GM19240 (cell line): ENCODE measurements around the gene MUC6.

Experiments used
- DNase-seq: peaks from one replicate; pipeline ENCODE4 v3.0.0; 2011; ENCODE audit warnings: low spot score; ENCODE audit not compliant: insufficient read length

MUC6 gene

DNA sequence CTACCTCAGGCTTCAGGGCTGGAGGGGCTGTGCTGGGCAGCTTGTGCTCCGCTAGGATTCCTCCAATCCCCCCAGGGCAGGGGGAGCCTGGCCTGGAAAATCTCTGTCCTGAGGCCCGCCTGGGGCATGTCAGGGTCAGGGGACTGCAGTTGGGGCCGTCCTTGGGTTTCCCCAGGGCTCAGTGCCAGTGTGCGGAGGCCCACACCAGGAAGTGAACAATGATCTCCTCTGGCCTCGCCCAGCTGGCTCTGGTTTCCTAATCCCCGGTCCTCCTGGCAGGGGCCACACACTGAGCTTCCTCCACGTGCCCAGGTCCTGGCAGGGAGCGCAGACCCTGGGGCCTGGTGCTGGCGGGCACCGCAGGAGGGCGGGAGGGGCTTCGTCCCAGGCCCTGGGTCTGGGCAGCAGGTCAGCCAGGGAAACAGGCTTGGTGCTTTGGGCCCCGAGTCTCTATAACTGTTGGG is 36.8 kb upstream of the MUC6 start:
- DNase-seq: no peak

DNA sequence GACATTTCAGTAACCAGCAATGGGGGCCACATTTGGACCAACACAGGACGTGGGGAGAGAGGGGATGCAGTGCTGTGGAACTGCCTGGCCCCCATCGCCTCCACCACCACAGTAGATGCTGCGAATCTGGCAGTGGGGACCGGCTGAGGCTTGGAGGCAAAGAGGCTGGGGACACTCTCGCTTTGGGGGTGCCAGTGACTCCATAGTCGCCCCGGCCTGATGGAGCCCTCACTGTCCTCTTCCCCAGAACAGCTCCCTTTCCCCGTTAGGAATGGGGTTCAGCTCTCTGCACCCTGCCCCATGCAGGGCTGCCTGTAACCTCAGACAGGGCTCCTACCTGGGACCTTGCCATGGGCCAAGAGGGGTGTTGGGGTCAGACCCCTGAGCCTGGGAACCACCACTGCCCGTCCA is 36.3 kb upstream of the MUC6 start:
- DNase-seq: no peak

DNA sequence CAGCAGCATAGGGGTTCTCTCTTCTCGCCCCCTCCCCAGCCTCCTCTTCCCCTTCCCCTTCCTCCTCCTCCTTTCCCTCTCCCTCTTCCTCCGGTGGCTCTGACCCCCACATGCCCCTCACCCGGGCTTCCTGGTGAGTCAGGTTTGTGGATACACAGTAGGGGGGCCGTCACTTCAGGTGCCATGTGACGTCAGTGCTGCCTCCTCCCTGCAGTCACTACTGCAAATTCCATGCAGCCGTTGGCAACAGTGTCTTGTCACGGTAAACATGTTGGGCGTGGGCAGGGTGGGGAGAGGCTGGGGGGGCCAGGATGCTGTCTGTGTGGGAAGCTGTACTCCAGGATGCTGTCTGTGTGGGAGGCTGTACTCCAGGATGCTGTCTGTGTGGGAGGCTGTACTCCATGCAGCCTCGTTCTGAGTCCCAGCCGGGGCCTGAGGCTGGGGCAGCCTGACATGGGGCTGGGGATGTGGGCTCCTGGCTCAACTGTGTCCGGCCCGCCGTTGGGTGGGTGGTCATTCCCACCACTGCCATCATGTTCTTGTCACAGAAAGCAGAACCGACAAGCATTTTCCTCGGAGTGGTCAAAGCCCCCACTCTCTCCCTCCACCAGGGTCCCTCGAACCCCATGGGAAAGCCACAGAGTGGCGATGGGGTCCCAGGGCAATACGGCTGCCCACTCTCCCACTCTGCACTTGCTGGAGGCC is 35.8 kb upstream of the MUC6 start:
- no peak for DNase-seq

DNA sequence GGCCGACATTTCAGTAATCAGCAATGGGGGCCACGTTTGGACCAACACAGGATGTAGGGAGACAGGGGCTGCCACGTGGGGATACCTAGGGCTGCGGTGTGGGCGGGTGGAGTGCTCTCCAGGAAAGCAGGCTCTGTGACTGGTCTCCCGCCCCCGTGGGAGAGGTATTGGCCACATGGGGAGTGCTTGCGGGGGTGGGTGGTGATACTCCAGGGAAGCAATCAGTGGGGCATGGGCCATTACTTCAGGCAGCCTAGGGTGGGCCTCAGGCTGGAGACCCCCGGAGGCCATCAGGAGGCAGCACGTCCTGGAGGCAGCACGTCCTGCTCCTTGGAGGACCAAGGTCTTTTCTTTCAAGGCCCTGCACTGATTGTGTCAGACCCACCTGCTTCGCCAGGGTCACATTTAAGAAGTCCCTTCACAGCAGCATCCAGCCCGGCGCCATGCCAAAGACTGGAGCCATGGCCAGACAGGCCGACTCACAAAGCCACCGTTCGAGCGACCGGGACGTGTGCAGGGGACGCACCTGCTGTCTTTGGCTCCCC is 35.1 kb upstream of the MUC6 start:
- DNase-seq: no peak

DNA sequence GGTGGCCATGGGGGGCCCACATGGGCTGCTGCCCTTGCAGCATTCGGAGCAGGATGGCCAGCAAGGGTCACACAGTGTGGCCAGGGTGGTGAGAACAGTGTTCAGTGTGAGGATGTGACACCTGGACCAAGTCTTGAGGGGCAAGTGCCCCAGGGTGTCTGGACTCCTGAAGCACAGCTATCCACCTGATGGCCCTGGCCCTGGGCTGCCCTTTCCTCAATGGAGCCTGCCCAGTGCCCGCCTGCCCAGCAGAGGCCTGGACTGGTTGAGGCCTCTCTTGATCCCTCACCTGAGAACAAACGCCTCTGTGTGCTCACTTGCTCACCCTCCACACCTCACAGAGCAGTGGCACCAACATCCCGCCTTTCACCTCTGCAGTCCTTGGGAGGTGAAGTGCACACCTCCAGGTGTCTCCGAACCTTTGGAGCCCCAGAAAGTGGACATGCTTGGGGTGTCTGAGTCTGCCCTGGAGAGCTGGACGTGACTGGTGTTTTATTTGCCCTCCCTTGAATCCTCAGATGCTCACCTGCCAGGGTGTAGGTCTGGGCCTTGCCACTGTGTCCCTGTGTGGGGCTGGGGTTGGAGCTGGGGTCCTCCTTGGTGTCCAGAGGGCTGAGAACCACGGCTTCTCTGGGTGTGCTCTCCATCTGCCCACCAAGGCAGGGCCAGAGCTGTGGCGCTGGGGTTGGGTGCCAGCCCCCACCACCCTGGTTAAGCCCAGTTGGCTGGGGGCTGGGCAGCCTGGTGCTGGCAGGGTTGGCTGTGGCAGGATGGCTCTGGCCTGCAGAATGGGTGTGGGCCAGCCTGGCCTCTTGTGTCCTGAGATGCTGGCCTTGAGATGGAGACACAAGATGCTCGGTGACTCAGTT is 34.3 kb upstream of the MUC6 start:
- no peak for DNase-seq

DNA sequence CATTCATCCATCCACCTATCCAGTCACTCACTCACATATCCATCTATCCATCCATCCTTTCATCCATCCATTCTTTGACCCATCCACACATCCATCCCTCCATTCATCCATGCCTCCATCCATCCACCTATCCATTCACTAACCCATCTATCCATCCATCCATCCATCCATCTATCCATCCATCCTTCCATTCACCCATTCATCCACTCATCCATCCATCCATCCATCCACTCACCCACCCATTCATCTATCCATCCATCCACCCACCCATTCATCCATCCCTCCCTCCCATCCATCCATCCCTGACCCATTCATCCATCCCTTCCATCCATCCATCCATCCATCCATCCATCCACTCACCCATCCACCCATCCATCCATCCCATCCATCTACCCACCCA is 33.2 kb upstream of the MUC6 start:
- no peak for DNase-seq

DNA sequence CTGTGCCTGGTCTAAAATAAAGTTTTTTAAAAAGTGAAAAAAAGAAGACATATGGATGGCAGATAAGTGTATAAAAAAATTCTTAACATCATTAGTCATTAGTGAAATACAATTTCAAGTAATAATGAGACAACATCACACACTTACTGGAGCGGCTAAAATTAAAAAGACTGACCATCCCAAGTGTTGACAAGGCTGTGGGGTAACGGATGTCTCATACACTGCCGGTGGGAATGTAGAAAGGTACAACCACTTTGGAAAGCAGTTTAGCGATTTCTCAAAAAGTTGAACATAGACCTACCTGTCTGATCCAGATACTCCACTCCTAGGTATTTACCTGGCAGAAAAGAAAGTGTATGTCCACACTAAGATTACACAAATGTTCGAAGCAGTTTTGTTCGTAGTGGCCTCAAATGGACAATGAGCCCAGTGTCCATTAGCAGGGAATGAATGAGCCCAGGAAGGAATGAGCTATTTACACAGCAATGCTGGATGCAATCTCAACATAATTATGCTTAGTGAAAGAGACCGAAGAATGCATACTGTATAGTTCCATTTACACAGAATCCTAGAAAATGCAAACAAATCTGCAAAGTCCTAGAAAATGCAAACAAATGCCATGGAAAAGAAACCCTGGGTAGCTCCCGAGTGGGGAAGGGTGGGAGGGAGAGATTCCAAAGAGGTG is 31.4 kb upstream of the MUC6 start:
- DNase-seq: no peak

DNA sequence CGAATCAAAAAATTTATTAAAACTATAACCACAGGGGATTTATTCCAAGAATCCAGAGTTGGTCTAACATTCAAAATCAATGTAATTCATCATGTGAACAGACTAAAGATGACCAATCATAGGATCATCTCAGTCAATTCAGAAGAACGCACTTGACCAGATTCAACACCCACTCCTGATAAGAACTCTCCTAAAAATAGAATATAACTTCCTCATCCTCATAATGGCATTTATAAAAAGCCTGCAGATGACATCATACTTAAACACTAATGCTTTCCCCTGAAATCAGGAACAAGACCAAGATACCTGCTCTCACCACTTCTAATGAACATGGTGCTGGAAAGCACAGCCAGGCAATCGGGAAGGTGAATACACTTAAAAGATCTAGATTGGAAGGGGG is 27.6 kb upstream of the MUC6 start:
- DNase-seq: no peak

DNA sequence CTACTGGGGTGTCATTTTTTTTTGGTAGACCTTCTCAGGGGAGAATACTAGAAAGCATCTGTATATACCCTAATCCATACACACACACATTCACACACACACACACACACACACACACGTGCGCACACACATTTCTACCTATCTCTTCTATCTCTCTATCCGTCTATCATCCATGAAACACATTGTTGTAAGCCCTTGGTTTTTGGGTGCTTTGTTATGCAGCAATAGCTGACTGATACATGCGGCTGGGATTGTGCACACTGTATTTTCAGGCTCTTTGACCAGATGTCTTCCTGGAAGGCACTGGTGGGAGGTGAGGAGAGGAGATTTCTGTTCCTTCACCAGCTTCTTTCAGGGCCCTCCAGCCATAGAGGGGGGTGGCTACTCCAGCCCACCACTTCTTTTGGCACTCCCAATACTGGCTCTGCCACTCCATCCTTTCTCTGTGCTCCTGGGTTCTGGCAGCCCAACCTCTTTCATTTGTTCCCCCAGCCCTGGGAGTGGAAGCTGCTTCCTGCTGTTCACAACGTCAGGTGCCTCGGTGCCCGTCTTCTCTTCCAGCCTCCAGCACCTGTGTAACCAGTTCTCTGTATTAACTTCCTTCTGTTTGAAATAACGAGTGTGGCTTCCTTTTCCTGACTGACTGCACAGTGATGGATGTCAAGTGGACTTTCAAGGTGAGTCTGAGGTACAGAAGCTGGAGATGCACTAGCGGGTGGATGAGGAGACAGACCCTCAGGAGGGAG is 25.7 kb upstream of the MUC6 start:
- DNase-seq: no peak

DNA sequence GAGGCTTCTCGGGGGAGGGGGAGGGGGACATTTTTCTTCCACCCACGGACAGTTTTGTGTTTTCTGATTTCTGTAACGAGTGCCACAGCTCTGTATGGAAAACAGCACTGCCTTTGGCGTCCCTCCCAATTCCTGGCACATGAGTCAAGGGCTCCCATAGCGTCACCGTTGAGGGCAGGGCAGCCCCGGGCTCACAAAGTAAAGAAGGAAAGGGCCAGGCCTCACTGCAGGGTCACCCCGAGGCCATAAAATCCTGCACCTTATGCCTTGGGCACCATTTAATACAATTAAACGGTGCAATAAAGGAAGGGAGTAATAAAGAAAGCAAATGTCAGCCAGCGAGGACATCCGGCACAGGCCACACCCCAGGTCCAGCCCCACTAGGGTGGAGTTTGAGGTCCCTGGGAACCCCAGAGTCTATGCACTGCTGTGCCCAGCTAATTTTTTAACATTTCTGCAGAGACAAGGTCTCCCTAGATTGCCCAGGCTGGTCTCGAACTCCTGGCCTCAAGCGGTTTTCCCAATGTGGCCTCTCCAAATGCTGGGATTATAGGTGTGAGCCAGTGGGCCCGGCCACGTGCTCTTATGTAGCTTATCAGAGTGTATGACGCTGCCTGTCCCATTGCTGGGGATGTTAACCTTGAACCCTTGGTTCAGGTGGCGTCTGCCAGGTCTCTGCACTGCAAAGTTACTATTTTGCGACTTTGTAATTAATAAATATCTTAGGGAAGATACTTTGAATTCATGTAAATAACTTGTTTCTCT is 24.5 kb upstream of the MUC6 start:
- no peak for DNase-seq

DNA sequence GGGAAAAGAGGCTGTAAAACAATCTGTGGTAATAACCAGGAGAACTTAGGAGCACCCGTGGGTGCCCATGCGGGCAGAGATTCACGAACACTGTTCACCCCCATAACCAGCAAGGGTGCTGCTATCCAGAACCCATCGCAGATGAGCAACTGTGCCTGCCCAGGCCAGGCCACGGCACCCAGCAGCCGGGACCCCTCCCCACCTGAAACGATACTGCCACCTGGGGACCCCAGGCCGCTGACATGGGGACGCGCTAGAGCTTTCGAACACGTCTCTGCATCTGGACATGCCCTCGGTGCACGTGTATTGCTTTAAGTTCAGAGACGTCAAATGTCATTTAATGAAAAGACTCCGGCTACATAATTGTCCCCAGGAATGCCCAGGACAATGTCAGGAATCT is 23.9 kb upstream of the MUC6 start:
- DNase-seq: no peak

DNA sequence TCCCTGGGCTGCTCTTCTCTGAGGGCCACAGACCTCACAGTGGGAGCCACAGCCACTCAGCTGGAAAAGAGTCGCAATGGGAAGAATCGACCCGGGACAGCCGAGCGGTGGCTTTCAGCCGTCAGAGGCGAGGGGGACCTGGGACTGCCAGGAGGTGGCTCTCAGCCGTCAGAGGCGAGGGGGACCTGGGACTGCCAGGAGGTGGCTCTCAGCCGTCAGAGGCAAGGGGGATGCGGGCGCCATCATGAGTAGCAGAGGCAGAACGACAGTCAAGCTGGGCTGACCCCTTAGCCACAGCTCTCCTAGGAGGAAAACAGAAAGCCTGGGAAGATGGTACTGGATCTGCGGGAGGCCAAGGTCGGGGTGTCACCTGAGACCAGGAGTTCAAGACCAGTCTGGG is 23.2 kb upstream of the MUC6 start:
- DNase-seq: no peak

DNA sequence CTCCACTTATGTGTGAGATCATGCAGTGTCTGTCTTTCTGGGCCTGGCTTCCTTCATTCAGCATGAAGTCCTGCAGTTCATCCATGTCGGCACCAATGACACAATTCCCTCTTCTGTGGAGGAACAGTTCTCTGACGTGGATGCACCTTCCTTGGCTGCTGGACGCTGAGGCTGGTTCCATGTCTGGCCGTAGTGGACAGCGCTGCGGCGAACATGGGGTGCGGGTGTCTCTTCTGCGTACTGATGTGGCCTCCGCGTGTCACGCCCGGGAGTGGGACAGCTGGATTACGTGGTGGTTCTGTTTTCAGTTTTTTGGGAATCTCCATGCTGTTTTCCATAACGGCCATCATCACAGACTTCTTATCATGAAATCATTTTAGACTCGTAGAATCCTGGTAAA is 21.3 kb upstream of the MUC6 start:
- no peak for DNase-seq

DNA sequence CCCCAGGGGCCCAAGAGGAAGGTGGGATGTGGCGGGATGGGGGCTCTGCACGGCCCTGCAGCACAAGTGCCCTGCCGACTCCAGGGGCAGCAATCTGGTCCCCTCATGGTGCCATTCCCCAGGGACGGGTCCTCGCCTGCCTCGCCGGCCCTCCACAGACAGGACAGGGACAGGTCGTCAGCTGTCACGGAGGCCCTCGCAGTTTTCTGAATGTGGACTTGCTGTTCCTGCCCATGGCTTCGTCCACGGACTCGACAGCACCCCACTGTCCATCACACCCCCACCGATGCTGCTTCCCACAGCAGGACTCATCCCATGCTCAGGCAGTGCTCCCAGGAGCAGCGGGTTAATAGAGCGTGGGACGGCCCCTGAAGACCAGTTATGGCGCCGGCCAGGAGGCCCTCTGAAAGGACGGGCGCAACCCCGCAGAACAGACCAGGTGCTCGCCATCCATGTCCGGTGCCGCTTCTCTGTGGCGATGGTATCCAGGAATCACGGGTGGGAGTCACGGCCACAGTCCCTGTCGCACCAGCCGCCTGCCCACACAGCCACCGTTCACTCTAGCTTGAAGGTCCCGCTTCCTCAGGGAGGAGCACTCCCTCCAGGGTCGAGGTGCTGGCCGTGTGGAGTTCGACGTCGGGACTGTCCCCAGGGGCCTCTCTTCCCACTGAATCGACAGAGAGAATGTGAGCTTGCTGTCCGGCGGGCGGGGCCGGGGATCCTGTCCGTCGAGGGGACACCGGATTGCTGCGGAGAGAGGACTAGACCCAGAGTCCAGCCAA is 19.7 kb upstream of the MUC6 start:
- DNase-seq: no peak

DNA sequence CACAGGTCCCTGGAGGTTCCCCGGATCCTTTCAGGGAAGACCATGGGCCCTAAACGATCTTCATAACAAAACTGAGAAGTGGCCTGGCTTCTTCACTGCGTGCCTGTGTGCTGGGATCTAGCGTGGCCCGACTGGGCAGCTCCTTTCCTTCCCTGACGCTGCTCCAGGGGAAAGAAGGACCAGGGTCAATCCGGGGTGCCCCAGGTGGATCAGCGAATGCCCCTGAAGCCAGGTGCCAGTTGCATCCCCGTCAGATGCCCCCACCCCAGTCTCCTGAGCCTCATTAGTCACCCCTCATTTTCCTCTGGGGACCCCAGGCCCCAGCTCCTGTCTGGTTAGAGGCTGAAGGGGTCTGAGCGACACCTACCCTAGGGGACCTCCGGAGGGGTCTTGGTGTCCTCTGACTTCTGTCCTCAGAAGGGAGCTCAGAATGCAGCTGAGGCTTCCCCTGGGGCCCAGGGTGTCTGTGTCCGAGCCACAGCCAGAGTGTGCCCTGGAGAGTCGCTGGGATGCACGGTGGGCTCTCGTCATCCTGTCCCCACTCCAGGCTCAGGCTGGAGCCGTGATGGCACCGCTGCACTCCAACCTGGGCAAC is 18.7 kb upstream of the MUC6 start:
- DNase-seq: no peak

DNA sequence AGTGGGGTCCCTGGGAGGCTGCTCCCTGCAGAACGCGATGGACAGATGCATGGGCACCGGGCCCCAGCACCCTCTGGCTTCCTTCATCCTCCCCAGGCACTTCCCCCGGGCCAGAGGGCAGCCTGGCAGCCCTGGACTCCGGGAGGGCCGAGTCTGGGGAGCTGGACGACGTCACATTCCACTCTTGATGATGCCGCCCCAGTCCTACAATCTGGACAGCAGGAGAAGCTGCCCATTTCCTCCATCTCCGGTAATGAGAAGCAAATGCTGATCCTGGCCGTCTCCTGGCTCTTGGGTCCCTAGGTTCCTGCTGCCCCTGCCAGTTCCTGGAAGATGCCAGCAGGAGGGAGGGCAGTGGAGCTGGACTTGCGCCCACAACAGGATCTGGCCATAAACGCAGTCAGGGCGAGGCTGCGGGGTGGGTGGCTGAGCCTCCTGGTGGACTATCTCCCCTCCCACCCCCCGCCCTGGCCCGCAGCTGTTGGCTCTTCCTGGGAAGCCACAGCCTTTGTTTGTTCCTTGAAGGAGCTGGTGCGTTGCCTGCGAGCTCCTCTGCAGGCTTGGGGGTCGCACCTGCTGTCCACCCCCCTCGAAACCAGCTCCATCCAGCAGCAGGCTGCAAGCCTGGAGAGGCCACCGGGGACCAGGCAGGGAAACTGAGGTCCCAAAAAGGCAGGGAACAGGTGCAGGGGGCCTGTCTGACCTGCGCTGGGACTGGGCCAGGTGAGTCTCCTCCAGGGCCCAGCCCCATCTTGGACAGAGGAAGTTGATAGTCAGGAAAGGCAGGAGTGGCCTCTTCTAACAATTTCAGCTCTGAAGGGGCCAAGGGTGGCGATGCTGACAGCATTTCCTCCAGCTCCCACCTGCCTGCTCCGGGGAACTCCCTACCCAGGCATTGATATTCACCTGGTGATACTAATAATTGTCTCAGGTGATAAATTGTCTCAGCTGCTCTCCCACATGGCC is 17.9 kb upstream of the MUC6 start:
- DNase-seq: no peak

DNA sequence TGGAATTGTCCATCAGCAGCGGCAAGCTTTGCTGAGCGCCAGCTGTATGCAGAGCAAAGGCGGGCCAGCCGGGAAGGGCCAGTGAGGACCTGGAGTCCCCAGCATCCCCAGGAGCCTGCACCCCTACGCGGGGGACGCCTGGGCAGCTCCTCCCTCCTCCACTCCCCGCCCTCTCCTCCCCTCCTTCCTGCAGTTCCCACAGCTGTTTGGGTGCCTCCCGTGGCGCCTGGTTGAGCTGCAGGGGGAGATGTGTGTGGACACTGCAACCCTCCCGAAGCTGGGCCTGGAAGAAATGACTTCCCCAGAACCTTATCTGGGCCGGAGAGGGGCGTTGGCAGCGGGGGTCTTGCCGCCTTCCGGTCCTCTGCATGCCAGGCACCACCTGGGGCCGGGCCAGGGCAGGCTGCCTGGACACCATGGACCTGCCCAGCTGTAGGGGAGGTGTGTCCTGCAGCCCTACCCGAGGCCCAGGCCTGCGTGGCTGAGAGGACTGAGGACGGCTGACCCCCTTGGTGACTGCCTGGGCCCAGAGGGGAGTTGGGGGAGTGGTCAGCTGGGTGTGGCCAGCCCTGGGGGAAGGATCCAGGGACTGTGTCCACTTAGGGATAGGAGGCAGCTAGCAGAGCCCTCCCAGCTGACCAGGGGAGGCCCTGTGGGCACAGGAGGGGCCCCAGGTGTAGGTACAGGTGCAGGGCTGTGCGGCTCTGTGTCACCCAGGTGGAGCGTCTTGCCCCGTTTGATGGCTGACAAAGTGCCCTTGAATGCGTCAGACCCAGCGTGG is 16.8 kb upstream of the MUC6 start:
- no peak for DNase-seq
